Endothelial cell of umbilical vein (primary cell): Measurements from ENCODE around the gene DKK3.
A peak's percentile ranks its signal among the peaks of the same experiment; 100 is the strongest.

ENCODE experiments used
- CTCF ChIP-seq, 2 donors: IDR thresholded peaks; 1 replicate in 1 of 2; 2 replicates in 1 of 2; pipeline ENCODE4 v1.5.1; 2011; ENCODE audit warnings: low read length in 2 of 2, mild to moderate bottlenecking in 2 of 2, moderate library complexity in 2 of 2, control low read depth in 1 of 2, inconsistent platforms in 1 of 2, low read depth in 1 of 2; ENCODE audit not compliant: insufficient read depth in 1 of 2; ENCODE audit errors: extremely low read depth in 1 of 2
- JUN ChIP-seq: IDR thresholded peaks from 2 replicates; pipeline ENCODE4 v1.6.1; 2011; ENCODE audit warnings: borderline replicate concordance, low read depth; ENCODE audit not compliant: insufficient read length, insufficient read depth
- MYC ChIP-seq: IDR thresholded peaks from one replicate; pipeline ENCODE4 v1.6.1; 2011; ENCODE audit warnings: mild to moderate bottlenecking, low read depth, low read length
- POLR2A ChIP-seq: IDR thresholded peaks from 2 replicates; pipeline ENCODE4 v1.6.1; 2012; ENCODE audit warnings: low read depth, mild to moderate bottlenecking, control low read depth, low read length
- TF ChIP-seq, protein P1 (sequence below): IDR thresholded peaks from 2 replicates; pipeline ENCODE4 v1.6.1; 2011; ENCODE audit not compliant: insufficient read depth, insufficient read length

- TF ChIP-seq CTCF (IDR thresholded peaks at IDR 0.05; ENCODE audit: extremely low read depth in 1 of 2, insufficient read depth in 1 of 2, low read depth in 1 of 2, low read length in 2 of 2) (no peak), JUN (no peak), POLR2A (peak; percentile 20), MYC (no peak)
- TF ChIP-seq, protein P1, sequence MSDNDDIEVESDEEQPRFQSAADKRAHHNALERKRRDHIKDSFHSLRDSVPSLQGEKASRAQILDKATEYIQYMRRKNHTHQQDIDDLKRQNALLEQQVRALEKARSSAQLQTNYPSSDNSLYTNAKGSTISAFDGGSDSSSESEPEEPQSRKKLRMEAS: no peak
Measured at GRCh38 chr11:11979488-11980117, 28.8 kb downstream of the DKK3 start.
